Caco-2 (cell line): ENCODE data around the gene JAML. TPM values are rescaled to one million over a fixed set of nuclear protein-coding genes. Genes with fewer than 3 reads are reported as not detected.

Source experiments
- BruUV-seq: library from RNA; stranded (reverse); fragments of 400-500 nt; replicated peaks from 2 replicates; lab custom pipeline; 2021; lab: Mats Ljungman, UMichigan
- CTCF ChIA-PET: fragments of 300-600 bp; sonication (Branson Sonifier 250); formaldehyde crosslinking; loops from one replicate; lab custom pipeline; 2022; ENCODE audit warnings: antibody characterized with exemption; lab: Charles Lee
- POLR2A ChIA-PET: fragments of 300-600 bp; sonication (Branson Sonifier 250); formaldehyde crosslinking; loops from one replicate; lab custom pipeline; 2022; ENCODE audit warnings: antibody characterized with exemption; lab: Charles Lee
- DNase-seq, 2 experiments: peaks; one replicate each; pipeline versions ENCODE4 v3.0.0 to v3.0.0-alpha.2; 2020 to 2022
- H3K27me3 ChIP-seq: replicated peaks from 2 replicates; pipeline ENCODE4 v1.6.0; 2011; ENCODE audit warnings: low read length; ENCODE audit not compliant: control insufficient read depth, insufficient read depth
- H3K36me3 ChIP-seq: 2 replicates; pipeline ENCODE4 v1.5.1; 2011; ENCODE audit warnings: low read length; ENCODE audit not compliant: control insufficient read depth, insufficient read depth
- H3K4me1 ChIP-seq: fragments of 250-450 bp; sonication (Bioruptor Pico); 2 replicates; pipeline ENCODE4 v1.5.1; 2020; ENCODE audit warnings: mild to moderate bottlenecking
- H3K4me3 ChIP-seq: 2 replicates; pipeline ENCODE4 v1.5.1; 2011; ENCODE audit warnings: low read depth, mild to moderate bottlenecking, control low read depth, low read length
- H3K9me3 ChIP-seq: fragments of 250-450 bp; sonication (Bioruptor Pico); 2 replicates; pipeline ENCODE4 v1.5.1; 2020; ENCODE audit warnings: mild to moderate bottlenecking, moderate library complexity
- H3K27ac Mint-ChIP-seq: one replicate; pipeline ENCODE4 v1.8.0; 2022; ENCODE audit warnings: mixed read lengths; ENCODE audit not compliant: unreplicated experiment
- H3K27me3 Mint-ChIP-seq: one replicate; pipeline ENCODE4 v1.8.0; 2022; ENCODE audit warnings: mixed read lengths; ENCODE audit not compliant: insufficient read depth, unreplicated experiment
- H3K36me3 Mint-ChIP-seq: one replicate; pipeline ENCODE4 v1.8.0; 2022; ENCODE audit warnings: mild to moderate bottlenecking, mixed read lengths; ENCODE audit not compliant: insufficient read depth, unreplicated experiment
- H3K4me1 Mint-ChIP-seq: one replicate; pipeline ENCODE4 v1.8.0; 2022; ENCODE audit warnings: low read depth, mixed read lengths; ENCODE audit not compliant: unreplicated experiment
- H3K4me3 Mint-ChIP-seq: one replicate; pipeline ENCODE4 v1.8.0; 2022; ENCODE audit warnings: mild to moderate bottlenecking, moderate library complexity, mixed read lengths; ENCODE audit not compliant: unreplicated experiment
- H3K9me3 Mint-ChIP-seq: one replicate; pipeline ENCODE4 v1.8.0; 2022; ENCODE audit warnings: mixed read lengths; ENCODE audit not compliant: unreplicated experiment
- intact Hi-C: fragments of 100-400 bp; cut with micrococcal nuclease; formaldehyde crosslinking; loops from one replicate; pipeline ENCODE4 v1.10.0; 2022; ENCODE audit not compliant: unreplicated experiment
- total RNA-seq: library from RNA; stranded (reverse); gene quantifications from 2 replicates; pipeline ENCODE4 v1.2.3, GENCODE V29; 2022
- TF ChIP-seq, protein P1 (sequence below), 2 experiments: fragments of 200-600 bp in 1 of 2; IDR thresholded peaks; 1 replicate in 1 of 2; 2 replicates in 1 of 2; pipeline versions ENCODE4 v1.5.1 to v1.8.0; 2011 to 2022; ENCODE audit warnings: antibody characterized with exemption in 1 of 2, control low read depth in 1 of 2, inconsistent platforms in 1 of 2, low read depth in 1 of 2, low read length in 1 of 2, mild to moderate bottlenecking in 1 of 2, moderate library complexity in 1 of 2; ENCODE audit not compliant: insufficient read depth in 1 of 2, severe bottlenecking in 1 of 2, unreplicated experiment in 1 of 2

Gene JAML
- total RNA-seq, 1 experiment from 2014 or later = 8.9 TPM

- TF ChIP-seq, protein P1, sequence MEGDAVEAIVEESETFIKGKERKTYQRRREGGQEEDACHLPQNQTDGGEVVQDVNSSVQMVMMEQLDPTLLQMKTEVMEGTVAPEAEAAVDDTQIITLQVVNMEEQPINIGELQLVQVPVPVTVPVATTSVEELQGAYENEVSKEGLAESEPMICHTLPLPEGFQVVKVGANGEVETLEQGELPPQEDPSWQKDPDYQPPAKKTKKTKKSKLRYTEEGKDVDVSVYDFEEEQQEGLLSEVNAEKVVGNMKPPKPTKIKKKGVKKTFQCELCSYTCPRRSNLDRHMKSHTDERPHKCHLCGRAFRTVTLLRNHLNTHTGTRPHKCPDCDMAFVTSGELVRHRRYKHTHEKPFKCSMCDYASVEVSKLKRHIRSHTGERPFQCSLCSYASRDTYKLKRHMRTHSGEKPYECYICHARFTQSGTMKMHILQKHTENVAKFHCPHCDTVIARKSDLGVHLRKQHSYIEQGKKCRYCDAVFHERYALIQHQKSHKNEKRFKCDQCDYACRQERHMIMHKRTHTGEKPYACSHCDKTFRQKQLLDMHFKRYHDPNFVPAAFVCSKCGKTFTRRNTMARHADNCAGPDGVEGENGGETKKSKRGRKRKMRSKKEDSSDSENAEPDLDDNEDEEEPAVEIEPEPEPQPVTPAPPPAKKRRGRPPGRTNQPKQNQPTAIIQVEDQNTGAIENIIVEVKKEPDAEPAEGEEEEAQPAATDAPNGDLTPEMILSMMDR (IDR thresholded peaks at IDR 0.05; ENCODE audit: insufficient read depth in 1 of 2, low read depth in 1 of 2, low read length in 1 of 2, severe bottlenecking in 1 of 2, unreplicated experiment in 1 of 2) = no peak
- H3K4me1 ChIP-seq = peaks cover 50% of the 10 kb centered on the region
- H3K9me3 ChIP-seq = no peaks in the 10 kb centered on the region
- no TSS peak for BruUV-seq
- POLR2A ChIA-PET = interaction anchor here (0.7 kb wide), 1 partner anchor 18 kb away, joined by 3 read pairs; no protein-coding TSS in a partner anchor
- H3K9me3 Mint-ChIP-seq = no peaks in the 10 kb centered on the region
- H3K27me3 ChIP-seq = no peaks in the 10 kb centered on the region
- H3K4me1 Mint-ChIP-seq = peaks cover 30% of the 10 kb centered on the region
- DNase-seq = peak in 1 of 2 experiments; percentile 58
- no peak overlapping the region for H3K27ac Mint-ChIP-seq
- intact Hi-C loops = no loop called here
- no peak overlapping the region for H3K4me3 ChIP-seq
- CTCF ChIA-PET = interaction anchor here (0.6 kb wide), 1 partner anchor 118 kb away, joined by 3 read pairs; no protein-coding TSS in a partner anchor
- H3K36me3 Mint-ChIP-seq = peaks cover 25% of the 10 kb centered on the region
- no peaks in the 10 kb centered on the region for H3K27me3 Mint-ChIP-seq
- H3K36me3 ChIP-seq = peaks cover 9% of the 10 kb centered on the region
- no peak overlapping the region for H3K4me3 Mint-ChIP-seq
Measured at GRCh38 chr11:118233377-118233776, 8.6 kb upstream of the JAML start.

DNA sequence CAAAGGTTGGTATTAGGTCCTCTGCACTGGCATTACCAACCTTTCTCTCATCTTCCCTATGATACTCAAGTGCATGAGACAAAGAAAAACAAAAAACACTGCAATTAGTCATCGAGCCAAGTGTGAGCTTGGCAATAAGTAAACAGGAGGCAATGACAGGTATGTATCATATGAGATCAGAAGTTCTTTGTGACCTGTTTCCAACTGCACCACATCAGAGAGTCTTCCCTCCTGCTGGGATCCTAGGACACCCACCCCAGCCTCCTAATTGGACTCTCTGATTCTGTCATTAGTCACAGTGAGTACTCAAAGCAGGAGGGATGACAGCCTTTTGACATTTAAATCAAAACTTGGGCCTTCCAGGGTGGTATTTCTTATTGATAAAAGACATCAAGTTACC is 7.8 kb upstream of the JAML start:
- intact Hi-C loops = no loop called here
- DNase-seq = no peak
- H3K4me3 Mint-ChIP-seq = no peak overlapping the region
- H3K27ac Mint-ChIP-seq = no peak overlapping the region
- peaks cover 28% of the 10 kb centered on the region for H3K4me1 Mint-ChIP-seq
- H3K36me3 Mint-ChIP-seq = peaks cover 25% of the 10 kb centered on the region
- H3K36me3 ChIP-seq = peaks cover 9% of the 10 kb centered on the region
- TF ChIP-seq, protein P1 (IDR thresholded peaks at IDR 0.05; ENCODE audit: insufficient read depth in 1 of 2, low read depth in 1 of 2, low read length in 1 of 2, severe bottlenecking in 1 of 2, unreplicated experiment in 1 of 2) = no peak
- no peaks in the 10 kb centered on the region for H3K9me3 ChIP-seq
- H3K9me3 Mint-ChIP-seq = no peaks in the 10 kb centered on the region
- ChIA-PET POLR2A (no interaction called here), CTCF (no interaction called here)
- no peaks in the 10 kb centered on the region for H3K27me3 ChIP-seq
- BruUV-seq = no TSS peak
- peaks cover 42% of the 10 kb centered on the region for H3K4me1 ChIP-seq
- no peak overlapping the region for H3K4me3 ChIP-seq
- no peaks in the 10 kb centered on the region for H3K27me3 Mint-ChIP-seq

DNA sequence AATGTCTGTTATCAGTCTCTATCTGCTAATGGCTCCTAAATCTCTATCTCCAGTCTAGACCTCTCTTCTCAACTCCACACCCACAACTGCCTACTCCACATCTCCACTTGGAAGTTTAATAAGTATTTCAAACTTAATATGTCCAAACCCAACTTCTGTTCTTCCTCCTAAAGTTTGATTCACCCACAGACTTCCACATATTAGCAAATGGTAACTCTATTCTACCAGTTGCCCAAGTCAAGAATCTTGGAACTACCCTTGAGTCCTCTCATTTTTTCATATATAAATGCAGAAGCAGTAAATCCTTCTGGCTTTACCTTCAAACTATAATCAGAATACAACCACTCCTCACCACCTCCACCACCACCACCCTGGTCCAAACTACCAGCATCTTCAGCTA is 6.7 kb upstream of the JAML start:
- intact Hi-C loops = no loop called here
- no peak overlapping the region for H3K4me3 Mint-ChIP-seq

More for the DNA sequence above, 6.7 kb upstream of the JAML start:
- TF ChIP-seq, protein P1 (IDR thresholded peaks at IDR 0.05; ENCODE audit: insufficient read depth in 1 of 2, low read depth in 1 of 2, low read length in 1 of 2, severe bottlenecking in 1 of 2, unreplicated experiment in 1 of 2) = no peak
- H3K4me3 ChIP-seq = no peak overlapping the region
- H3K4me1 Mint-ChIP-seq = peaks cover 26% of the 10 kb centered on the region
- H3K4me1 ChIP-seq = peaks cover 30% of the 10 kb centered on the region
- CTCF ChIA-PET = no interaction called here
- no TSS peak for BruUV-seq
- no peak for DNase-seq
- no peaks in the 10 kb centered on the region for H3K9me3 Mint-ChIP-seq
- H3K27me3 Mint-ChIP-seq = no peaks in the 10 kb centered on the region
- H3K9me3 ChIP-seq = no peaks in the 10 kb centered on the region
- POLR2A ChIA-PET = no interaction called here
- peaks cover 9% of the 10 kb centered on the region for H3K36me3 ChIP-seq
- H3K36me3 Mint-ChIP-seq = peaks cover 25% of the 10 kb centered on the region
- no peak overlapping the region for H3K27ac Mint-ChIP-seq
- no peaks in the 10 kb centered on the region for H3K27me3 ChIP-seq
